ENCODE measurements around the gene CTH.
"Not testable (repeated sequence)": the region's sequence is repeated elsewhere in the genome, so short reads cannot be mapped to it uniquely, and the experiment has no call there.

CTH gene

DNA sequence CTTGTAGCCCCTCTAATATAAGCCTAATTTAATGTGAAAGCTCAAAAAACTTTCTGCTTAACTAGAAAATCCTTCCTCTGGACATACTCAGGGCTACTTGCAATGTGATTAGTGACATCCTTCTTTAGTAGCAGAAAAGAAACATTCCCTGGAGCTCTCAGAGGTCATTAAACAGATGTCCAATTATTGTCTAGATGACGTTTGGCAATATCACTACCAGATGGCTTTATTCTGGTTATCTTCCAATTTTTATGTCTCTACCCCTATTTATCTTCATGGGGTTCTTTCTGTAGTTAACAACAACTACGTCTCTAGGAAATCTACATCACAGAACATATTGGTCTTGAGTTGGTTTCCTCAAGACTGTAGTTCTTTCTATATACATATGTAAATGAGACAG is 44.2 kb downstream of the CTH start:
- no peak for DNase-seq (ENCODE audit: low read depth)

GRCh38 chr1:70458131-70458530 is 47.1 kb downstream of the CTH start:
- DNase-seq (ENCODE audit: low read depth) = no peak

DNA sequence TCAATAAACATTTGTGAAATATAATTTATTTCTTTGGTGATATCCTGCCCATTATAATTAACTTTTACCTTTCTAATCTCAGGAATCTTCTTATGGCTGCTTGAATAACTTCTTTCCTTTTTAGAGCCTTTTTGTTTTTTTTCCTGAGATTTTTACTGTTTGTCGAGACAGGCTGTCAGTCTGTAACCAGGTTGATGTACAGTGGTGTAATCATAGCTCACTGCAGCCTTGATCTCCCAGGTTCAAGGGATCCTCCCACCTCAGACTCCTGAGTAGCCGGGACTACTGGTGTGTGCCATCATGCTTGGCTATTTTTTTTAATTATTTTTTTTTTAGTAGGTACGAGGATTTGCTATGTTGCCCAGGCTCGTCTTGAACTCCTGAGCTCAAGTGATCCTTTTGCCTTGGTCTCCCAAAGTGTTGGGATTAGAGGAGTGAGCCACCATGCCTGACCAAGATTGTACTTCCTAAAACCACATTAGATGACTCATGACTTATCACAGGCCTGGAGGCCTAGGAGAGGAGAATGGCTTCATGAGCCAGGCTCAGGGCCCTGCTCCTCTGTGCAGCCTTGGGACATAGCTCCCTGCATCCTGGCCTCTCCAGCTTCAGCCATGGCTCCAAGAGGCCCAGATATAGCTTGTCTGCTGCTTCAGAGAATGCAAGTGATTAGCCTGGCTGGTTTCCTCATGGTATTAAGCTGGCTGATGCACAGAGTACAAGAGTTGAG is 48.6 kb downstream of the CTH start:
- DNase-seq (ENCODE audit: low read depth) = no peak

GRCh38 chr1:70460740-70461713 is 50.0 kb downstream of the CTH start:
- not testable (repeated sequence) for DNase-seq (ENCODE audit: low read depth)

DNA sequence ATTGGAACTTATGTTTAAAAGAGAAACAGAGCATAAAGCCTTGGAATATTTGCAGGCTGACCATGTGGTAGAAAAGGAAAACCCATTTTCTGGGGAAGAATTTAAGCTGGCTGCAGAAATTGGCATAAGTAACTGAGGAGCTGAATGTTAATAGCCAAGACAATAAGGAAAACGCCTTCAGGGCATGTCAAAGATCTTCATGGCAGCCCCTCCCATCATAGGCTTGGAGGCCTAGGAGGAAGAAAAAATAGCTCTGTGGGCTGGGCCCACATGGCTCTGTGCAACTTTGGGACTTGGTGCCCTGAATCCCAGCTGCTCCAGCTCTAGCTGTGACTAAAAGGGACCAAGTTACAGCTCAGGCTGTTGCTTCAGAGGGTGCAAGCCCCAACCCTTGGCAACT is 51.5 kb downstream of the CTH start:
- no peak for DNase-seq (ENCODE audit: low read depth)

DNA sequence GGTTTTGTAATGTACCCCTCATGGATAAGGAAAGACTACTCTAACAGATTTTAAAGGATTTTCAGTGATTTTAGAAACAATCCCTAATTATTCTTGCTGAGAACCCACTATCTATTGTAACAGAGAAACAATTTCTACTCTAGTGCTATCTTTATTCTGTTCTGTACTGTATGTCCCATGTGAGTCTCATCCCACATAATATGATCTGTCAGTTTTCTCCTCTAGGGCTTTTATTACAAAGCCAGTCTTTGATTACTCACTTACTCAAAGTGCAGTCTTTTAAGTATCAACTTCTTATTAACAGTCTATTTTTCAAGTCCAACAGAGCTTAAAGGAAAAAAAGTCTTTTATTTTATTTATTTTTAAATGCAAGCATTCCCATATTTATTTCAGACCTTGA is 54.8 kb downstream of the CTH start:
- no peak for DNase-seq (ENCODE audit: low read depth)

DNA sequence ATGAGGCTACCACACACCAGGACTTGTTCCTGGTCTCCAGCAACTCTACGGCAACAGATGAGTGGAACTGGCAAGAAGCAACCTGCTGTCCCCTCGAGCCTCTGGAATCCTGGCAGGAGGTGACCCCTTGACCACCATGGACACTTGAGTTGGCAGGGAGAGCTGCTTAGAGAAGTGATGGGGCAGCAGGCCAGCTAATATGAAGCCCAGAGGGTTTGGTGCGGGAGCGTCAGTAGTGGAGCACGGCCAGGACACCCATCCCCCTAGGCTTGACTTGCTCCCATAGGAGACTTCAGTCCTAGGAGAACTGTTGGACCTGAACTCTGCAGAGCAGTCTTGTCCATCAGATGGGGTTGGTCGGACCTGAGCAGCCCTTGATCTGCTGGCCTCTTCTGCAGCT is 56.5 kb downstream of the CTH start:
- DNase-seq (ENCODE audit: low read depth) = no peak

DNA sequence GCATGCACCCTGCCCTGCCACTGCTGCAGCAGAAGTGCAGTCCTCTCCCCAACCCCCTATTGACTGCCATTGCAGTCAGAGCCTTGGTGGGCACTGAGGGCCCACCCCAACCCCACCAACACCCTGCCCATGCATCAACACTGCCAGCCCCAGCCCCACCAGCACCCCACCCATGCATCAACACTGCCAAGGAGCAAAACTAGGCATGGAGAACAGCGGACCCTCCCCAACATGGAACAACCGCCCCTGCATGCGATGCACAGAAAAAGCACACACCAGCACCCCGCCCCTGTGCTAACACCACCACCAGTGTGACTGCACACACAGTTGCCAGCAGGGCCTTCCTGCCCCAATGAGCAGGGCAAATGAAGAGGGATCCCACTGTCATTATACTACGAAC is 57.1 kb downstream of the CTH start:
- no peak for DNase-seq (ENCODE audit: low read depth)

DNA sequence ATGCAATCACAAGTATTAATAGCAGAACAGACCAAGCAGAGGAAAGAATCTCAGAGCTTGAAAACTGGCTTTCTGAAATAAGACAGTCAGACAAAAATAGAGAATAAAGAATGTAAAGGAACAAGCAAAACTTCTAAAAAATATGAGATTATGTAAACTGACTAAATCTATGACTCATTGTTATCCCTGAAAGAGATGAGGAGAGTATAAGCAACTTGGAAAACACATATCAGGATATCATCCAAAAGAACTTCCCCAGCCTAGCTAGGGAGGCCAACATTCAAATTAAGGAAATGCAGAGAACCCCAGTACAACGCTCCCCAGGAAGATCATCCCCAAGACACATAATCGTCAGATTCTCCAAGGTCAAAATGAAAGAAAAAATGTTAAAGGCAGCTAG is 58.1 kb downstream of the CTH start:
- DNase-seq (ENCODE audit: low read depth) = not testable (repeated sequence)

DNA sequence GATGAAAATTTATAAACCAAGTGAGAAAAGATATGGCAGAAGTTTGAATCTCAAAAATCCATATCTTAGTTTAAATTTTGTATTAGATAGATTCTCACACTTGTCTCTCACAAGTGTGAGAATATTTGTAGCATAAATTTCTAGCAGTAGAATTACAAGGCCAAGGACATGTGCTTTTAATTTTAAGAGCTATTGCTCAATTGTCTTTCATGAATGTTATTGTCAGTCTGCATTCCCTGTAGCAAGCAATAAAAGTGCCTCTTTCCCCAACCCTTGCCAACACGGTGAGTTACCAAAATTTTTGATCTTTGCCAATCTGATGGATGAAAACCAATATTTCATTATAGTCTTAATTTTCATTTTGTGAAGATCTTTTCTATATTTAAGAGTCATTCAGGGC is 64.0 kb downstream of the CTH start:
- DNase-seq (ENCODE audit: low read depth) = no peak

DNA sequence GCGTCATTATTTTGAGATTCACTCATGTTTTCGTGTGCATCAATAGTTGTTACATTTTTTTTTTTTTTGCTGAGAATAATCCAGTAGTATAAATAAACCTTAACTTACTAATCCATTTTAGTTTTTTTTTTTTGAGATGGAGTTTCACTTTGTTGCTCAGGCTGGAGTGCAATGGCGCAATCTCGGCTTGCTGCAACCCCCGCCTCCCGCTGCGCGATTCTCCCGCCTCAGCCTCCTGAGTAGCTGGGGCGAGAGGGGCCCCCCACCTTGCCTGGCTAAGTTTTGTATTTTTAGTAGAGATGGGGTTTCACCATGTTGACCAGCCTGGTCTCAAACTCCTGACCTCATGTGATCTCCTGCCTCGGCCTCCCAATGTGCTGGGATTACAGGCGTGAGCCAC is 66.0 kb downstream of the CTH start:
- DNase-seq (ENCODE audit: low read depth) = no peak

- DNase-seq (ENCODE audit: low read depth) = not testable (repeated sequence)
Observed at GRCh38 chr1:70477905-70478304, 66.8 kb downstream of the CTH start.

DNA sequence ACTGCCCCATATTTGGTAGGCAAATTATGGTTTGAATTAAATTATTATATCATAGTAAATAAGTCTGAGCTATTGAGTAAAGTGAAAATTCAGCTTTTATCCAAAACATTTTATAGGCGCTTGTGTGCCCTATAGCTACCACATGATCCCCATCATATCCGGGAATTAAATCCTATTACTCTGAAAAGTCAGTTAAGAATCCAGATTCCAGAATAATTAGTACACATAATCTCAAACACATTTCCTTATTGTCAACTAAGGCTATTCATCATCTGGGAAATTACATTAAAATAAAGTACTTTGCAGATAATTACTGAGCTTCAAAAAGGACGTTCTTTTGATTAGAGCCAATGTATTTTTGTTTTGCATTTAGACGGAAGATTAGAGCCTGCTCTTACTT is 72.3 kb downstream of the CTH start:
- no peak for DNase-seq (ENCODE audit: low read depth)

DNA sequence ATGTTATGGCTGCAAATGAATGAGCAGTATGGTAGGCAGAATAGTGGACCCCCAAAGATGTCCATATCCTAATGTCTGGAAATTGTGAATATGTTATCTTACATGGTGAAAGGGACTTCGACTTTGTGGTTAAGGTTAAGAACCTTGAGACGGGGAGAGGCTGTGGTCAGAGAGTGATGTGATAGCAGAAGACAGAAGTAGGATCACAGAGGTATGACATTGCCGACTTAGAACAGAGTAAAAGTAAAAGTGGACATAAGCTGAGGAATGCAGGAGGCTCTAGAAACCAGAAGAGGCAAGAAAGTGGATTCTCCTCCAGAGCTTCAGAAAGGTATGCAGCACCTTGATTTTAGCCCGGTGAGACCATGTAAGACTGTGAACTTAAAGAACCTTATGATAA is 74.6 kb downstream of the CTH start:
- DNase-seq (ENCODE audit: low read depth) = no peak

DNA sequence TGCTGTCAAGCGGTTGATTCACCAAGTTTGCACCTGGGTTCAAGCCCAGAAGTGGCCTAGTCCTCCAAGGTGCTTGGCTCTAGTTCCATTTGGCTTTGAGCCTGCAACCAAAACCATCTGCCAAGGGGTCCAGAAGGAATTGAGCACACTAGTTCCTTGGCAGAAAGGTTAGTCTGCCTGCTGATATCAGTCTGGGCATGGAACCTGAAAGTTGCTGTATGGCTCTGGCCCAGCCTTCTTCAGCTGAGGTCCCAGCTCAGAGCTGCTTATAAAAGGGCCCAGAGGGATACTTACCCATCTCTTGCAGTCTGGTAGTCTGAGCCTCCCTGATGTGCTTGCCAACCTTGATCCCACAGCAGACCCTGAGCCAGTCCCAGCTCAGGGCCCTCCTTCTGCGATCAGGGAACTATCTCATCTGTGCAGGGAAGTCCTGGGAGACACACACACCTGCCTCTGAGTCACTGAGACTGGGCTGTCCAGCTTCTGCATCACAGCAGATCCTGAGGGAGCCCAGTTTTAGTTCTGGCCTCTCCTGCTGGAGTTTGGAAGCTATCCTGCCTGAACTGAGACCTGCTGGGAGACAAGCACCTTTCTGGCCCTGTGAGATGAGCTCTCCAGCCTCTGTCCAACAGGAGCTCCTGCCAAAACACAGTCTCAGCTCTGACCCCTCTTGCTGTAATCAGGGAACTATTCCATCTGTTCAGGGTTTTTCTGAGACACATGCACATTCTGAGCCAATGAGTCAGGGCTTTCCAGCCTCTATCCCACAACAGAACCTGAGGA is 75.8 kb downstream of the CTH start:
- no peak for DNase-seq (ENCODE audit: low read depth)

DNA sequence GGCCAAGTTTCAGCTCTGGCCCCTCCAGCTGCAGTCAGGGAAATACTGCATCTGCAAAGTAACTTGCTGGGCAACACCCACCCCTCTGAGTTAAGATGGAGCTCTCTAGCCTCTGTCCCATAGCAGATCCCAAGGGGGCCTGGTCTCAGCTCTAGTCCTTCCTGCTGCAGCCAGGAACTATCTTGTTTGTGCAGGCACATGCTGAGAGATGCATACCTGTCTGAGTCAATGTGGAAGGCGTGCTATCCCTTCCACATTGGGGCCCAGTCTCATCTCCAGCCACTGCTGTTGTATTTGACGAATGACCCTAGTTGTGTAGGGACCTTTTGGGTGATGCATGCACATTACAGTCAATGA is 76.4 kb downstream of the CTH start:
- no peak for DNase-seq (ENCODE audit: low read depth)

DNA sequence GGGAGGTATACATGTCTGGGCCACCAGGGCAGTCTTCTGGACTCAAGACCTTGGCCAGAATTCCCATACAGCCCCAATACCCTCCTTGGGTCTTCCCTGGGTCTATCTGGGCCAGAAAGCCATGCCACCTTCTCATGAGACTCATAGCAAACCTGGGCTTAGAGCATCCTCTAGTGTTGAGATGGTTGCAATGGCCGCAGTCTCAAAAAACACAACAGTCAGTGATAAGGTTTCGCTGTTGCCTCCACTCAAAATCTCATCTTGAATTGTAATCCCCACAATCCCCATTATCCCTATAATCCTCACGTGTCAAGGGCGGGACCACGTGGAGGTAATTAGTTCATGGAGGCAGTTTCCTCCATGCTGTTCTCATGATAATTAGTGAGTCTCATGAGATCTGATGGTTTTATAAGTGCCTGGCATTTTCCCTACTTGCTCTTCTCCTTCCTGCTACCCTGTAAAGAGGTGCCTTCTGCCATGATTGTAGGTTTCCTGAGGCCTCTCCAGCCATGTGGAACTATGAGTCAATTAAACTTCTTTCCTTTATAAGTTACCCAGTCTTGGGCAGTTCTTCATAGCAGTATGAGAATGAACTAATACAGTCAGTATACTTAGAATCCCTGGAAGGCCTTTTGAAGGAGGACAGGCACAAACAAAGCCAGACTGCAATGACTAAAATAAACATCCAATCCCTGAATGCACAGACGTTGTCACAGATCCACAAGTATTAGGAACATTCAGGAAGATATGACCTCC is 77.0 kb downstream of the CTH start:
- DNase-seq (ENCODE audit: low read depth) = no peak
